Brain microvascular endothelial cell (primary cell): Measurements from ENCODE around the gene HELZ.
"Not testable (repeated sequence)": the region's sequence is repeated elsewhere in the genome, so short reads cannot be mapped to it uniquely, and the experiment has no call there.

ENCODE experiments used
- DNase-seq: peaks from one replicate; pipeline ENCODE4 v3.0.0-alpha.2; 2020
- H3K27ac ChIP-seq: fragments of 250-450 bp; sonication (Bioruptor Pico); 2 replicates; pipeline ENCODE4 v1.5.1; 2020; ENCODE audit warnings: mild to moderate bottlenecking, moderate library complexity
- H3K27me3 ChIP-seq: fragments of 250-450 bp; sonication (Bioruptor Pico); replicated peaks from 2 replicates; pipeline ENCODE4 v1.5.1; 2020; ENCODE audit warnings: mild to moderate bottlenecking
- H3K36me3 ChIP-seq: fragments of 250-450 bp; sonication (Bioruptor Pico); replicated peaks from 2 replicates; pipeline ENCODE4 v1.5.1; 2020; ENCODE audit warnings: mild to moderate bottlenecking
- H3K4me3 ChIP-seq: 2 replicates; pipeline ENCODE4 v1.5.1; 2011; ENCODE audit warnings: low read depth, mild to moderate bottlenecking, control low read depth, low read length, moderate library complexity
- CTCF ChIP-seq: IDR thresholded peaks from 2 replicates; pipeline ENCODE4 v1.5.1; 2011; ENCODE audit warnings: low read depth, mild to moderate bottlenecking, moderate library complexity, low read length, control low read depth, inconsistent platforms; ENCODE audit errors: missing control alignments
- in situ Hi-C: cut with HindIII; loops from 2 replicates; pipeline ENCODE4 v1.10.0; 2017; ENCODE audit warnings: low sequenced_read_pairs, low pct_ligation_motif_present

Gene HELZ

GRCh38 chr17:67109111-67109510, 135.9 kb downstream of the HELZ start:
- Histone ChIP-seq H3K4me3 (no peak overlapping the region), H3K36me3 (peaks cover 33% of the 10 kb centered on the region), H3K27me3 (no peaks in the 10 kb centered on the region), H3K27ac (no peak overlapping the region)
- in situ Hi-C loops, result no loop called here
- TF ChIP-seq CTCF, result no peak
- DNase-seq, result no peak

GRCh38 chr17:67107811-67108775, 136.9 kb downstream of the HELZ start:
- TF ChIP-seq CTCF, result no peak
- H3K36me3 ChIP-seq, result peaks cover 27% of the 10 kb centered on the region
- no peak overlapping the region for H3K27ac ChIP-seq
- no peak overlapping the region for H3K4me3 ChIP-seq
- no peak for DNase-seq
- in situ Hi-C loops, result no loop called here
- no peaks in the 10 kb centered on the region for H3K27me3 ChIP-seq

- DNase-seq, result no peak
- Histone ChIP-seq H3K27me3 (no peaks in the 10 kb centered on the region), H3K36me3 (peaks cover 27% of the 10 kb centered on the region), H3K27ac (no peak overlapping the region), H3K4me3 (no peak overlapping the region)
- TF ChIP-seq CTCF, result no peak
- in situ Hi-C loops, result no loop called here
These were observed 137.8 kb downstream of the HELZ start for GRCh38 chr17:67107171-67107570.

GRCh38 chr17:67105213-67105612, 139.8 kb downstream of the HELZ start:
- no peak for TF ChIP-seq CTCF
- in situ Hi-C loops, result no loop called here
- Histone ChIP-seq H3K36me3 (peaks cover 27% of the 10 kb centered on the region), H3K27me3 (no peaks in the 10 kb centered on the region), H3K27ac (peak overlapping the region; percentile 18), H3K4me3 (no peak overlapping the region)
- DNase-seq, result peak; percentile 34

GRCh38 chr17:67104641-67105040, 140.4 kb downstream of the HELZ start:
- in situ Hi-C loops, result not testable (repeated sequence)
- peaks cover 27% of the 10 kb centered on the region for H3K36me3 ChIP-seq

GRCh38 chr17:67098006-67098405, 147.0 kb downstream of the HELZ start:
- H3K27ac ChIP-seq, result no peak overlapping the region
- no peaks in the 10 kb centered on the region for H3K36me3 ChIP-seq
- H3K27me3 ChIP-seq, result no peaks in the 10 kb centered on the region
- in situ Hi-C loops, result no loop called here
- no peak overlapping the region for H3K4me3 ChIP-seq
- DNase-seq, result no peak
- no peak for TF ChIP-seq CTCF

More at GRCh38 chr17:67104641-67105040, 140.4 kb downstream of the HELZ start:
- DNase-seq, H3K4me3 ChIP-seq, H3K27me3 ChIP-seq: not testable (repeated sequence)
- H3K27ac ChIP-seq, result peak overlapping the region; percentile 18
